Activated naive CD8-positive, alpha-beta T cell treated with anti-CD3 and anti-CD28 coated beads, Interleukin-2, amount 10 ng/mL, durations not matched to agents 7 days and 5 days (primary cell): Measurements from ENCODE around the gene ENOPH1. TPM values are rescaled to one million over a fixed set of nuclear protein-coding genes. Genes with fewer than 3 reads are reported as not detected.
"Not testable (repeated sequence)": the region's sequence is repeated elsewhere in the genome, so short reads cannot be mapped to it uniquely, and the experiment has no call there.

Experiments used
- ATAC-seq: fragments of 150-1000 bp; cut with Tn5 transposase; one replicate; pipeline ENCODE4 v1.10.0; 2021; ENCODE audit warnings: low read depth, moderate library complexity
- POLR2A ChIA-PET: fragments of 350-600 bp; sonication (Branson Sonifier 250); formaldehyde crosslinking; loops from one replicate; lab custom pipeline; 2021; ENCODE audit warnings: antibody characterized with exemption; lab: Charles Lee
- DNase-seq: peaks from one replicate; pipeline ENCODE4 v3.0.0; 2021
- H3K27ac Mint-ChIP-seq: one replicate; pipeline ENCODE4 v1.8.0; 2022; ENCODE audit warnings: mild to moderate bottlenecking, mixed read lengths
- H3K27me3 Mint-ChIP-seq: one replicate; pipeline ENCODE4 v1.8.0; 2022; ENCODE audit warnings: mild to moderate bottlenecking, moderate library complexity, mixed read lengths
- H3K36me3 Mint-ChIP-seq: one replicate; pipeline ENCODE4 v1.8.0; 2021; ENCODE audit warnings: mild to moderate bottlenecking, mixed read lengths
- H3K4me1 Mint-ChIP-seq: one replicate; pipeline ENCODE4 v1.8.0; 2021; ENCODE audit warnings: mixed read lengths
- H3K4me3 Mint-ChIP-seq: one replicate; pipeline ENCODE4 v1.8.0; 2022; ENCODE audit warnings: mild to moderate bottlenecking, moderate library complexity, mixed read lengths
- H3K9me3 Mint-ChIP-seq: one replicate; pipeline ENCODE4 v1.8.0; 2021; ENCODE audit warnings: mixed read lengths
- total RNA-seq, 2 experiments: library from RNA; stranded (reverse); gene quantifications; one replicate each; pipeline ENCODE4 v1.2.3, GENCODE V29; 2021

ENOPH1 gene
- total RNA-seq, 2 experiments from 2014 or later: 36.3 to 37.6 TPM

GRCh38 chr4:82403725-82404124 is 26.7 kb upstream of the ENOPH1 start:
- H3K9me3 Mint-ChIP-seq: no peaks in the 10 kb centered on the region
- no peak for ATAC-seq
- H3K4me1 Mint-ChIP-seq: peaks cover 1% of the 10 kb centered on the region
- peaks cover 14% of the 10 kb centered on the region for H3K27me3 Mint-ChIP-seq
- POLR2A ChIA-PET: no interaction called here
- H3K4me3 Mint-ChIP-seq: no peak overlapping the region
- no peak overlapping the region for H3K27ac Mint-ChIP-seq
- DNase-seq: no peak
- peaks cover 1% of the 10 kb centered on the region for H3K36me3 Mint-ChIP-seq

- H3K9me3 Mint-ChIP-seq, H3K4me1 Mint-ChIP-seq, H3K36me3 Mint-ChIP-seq, H3K4me3 Mint-ChIP-seq, DNase-seq, H3K27ac Mint-ChIP-seq, ATAC-seq, POLR2A ChIA-PET: not testable (repeated sequence)
- peaks cover 30% of the 10 kb centered on the region for H3K27me3 Mint-ChIP-seq
Observed at GRCh38 chr4:82415061-82415460, 15.3 kb upstream of the ENOPH1 start.

DNA sequence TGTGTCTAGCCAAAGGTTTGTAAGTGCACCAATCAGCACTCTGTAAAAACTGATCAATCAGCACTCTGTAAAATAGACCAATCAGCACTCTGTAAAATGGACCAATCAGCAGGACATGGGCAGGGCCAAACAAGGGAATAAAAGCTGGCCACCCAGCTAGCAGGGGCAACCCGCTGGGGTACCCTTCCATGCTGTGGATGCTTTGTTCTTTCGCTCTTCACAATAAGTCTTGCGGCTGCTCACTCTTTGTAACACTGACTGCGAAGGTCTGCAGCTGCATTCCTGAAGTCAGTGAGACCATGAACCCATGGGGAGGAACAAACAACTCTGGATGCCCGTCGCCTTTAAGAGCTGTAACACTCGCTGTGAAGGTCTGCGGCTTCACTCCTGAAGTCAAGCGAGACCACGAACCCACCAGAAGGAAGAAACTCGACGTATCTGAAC is 14.4 kb upstream of the ENOPH1 start:
- Mint-ChIP-seq H3K27ac (no peak overlapping the region), H3K4me1 (peaks cover 9% of the 10 kb centered on the region), H3K9me3 (no peaks in the 10 kb centered on the region), H3K36me3 (peaks cover 3% of the 10 kb centered on the region), H3K27me3 (peaks cover 28% of the 10 kb centered on the region), H3K4me3 (peak overlapping the region; percentile 37)
- POLR2A ChIA-PET: interaction anchor here (1.2 kb wide), 1 partner anchor 42 kb away, joined by 4 read pairs; the partner anchor contains the start of gene HNRNPD
- ATAC-seq (no peak), DNase-seq (no peak)

DNA sequence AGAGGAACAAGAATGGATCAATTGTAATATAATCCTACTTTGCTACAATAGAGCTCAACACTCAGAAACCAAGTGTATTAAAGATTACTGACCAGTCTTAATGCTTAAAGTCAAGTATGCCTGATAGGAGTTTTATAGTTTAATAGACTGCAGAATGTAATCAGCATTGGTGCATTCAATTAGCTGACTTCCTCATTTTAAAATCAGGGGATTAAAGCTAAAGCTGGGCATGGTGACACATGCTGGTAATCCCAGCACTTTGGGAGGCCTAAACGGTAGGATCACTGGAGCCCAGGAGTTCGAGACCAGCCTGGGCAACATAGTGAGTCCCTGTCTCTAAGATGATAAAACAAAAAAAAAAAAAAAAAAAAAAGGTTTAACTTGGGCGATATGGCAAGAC is 10.9 kb upstream of the ENOPH1 start:
- no peak overlapping the region for H3K27ac Mint-ChIP-seq
- H3K4me1 Mint-ChIP-seq: peaks cover 20% of the 10 kb centered on the region
- ATAC-seq: no peak
- H3K9me3 Mint-ChIP-seq: no peaks in the 10 kb centered on the region
- H3K4me3 Mint-ChIP-seq: no peak overlapping the region
- no peak for DNase-seq
- H3K36me3 Mint-ChIP-seq: peaks cover 25% of the 10 kb centered on the region
- H3K27me3 Mint-ChIP-seq: peaks cover 22% of the 10 kb centered on the region
- POLR2A ChIA-PET: interaction anchor here (0.7 to 2.3 kb wide), 4 partner anchors 10 to 57 kb away, joined by 3 to 20 read pairs (median 6); partner anchors contain the start of gene HNRNPDL

DNA sequence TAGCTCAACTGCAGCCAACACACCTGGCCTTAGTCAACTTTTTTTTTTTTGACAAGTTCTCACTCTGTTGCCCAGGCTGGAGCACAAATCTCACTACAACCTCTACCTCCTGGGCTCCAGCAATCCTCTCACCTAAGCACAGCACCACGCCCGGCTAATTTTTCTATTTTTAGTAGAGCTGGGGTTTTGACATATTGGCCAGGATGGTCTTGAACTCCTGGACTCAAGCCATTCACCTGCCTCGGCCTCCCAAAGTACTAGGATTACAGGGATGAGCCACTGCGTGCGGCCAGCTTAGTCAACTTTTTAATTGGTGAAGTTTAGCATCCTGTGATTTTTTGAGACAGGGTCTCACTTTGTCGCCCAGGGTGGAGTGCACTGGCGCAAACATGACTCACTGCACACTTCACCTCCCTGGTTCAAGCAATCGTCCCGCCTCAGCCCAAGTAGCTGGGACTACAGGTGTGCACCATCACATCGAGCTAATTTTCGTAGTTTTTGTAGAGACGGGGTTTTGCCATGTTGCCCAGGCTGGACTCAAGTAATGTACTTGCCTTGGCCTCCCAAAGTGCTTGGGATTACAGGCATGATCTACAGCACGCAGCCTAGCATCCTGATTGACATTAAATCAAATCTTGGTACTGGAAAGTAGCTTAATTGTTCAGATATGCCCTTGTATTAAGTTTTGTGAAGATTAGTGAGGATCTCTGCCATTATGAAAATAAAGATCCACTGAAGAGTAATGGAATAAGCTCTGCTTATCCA is 8.4 kb upstream of the ENOPH1 start:
- H3K27ac Mint-ChIP-seq: no peak overlapping the region
- ATAC-seq: no peak
- POLR2A ChIA-PET: interaction anchor here (0.6 to 2.4 kb wide), 6 partner anchors 48 to 756 kb away, joined by 3 to 13 read pairs (median 4); partner anchors contain the start of gene HNRNPD
- DNase-seq: no peak
- no peaks in the 10 kb centered on the region for H3K9me3 Mint-ChIP-seq
- H3K36me3 Mint-ChIP-seq: peaks cover 45% of the 10 kb centered on the region
- H3K27me3 Mint-ChIP-seq: peaks cover 12% of the 10 kb centered on the region
- no peak overlapping the region for H3K4me3 Mint-ChIP-seq
- peaks cover 29% of the 10 kb centered on the region for H3K4me1 Mint-ChIP-seq

- no peaks in the 10 kb centered on the region for H3K9me3 Mint-ChIP-seq
- peaks cover 51% of the 10 kb centered on the region for H3K36me3 Mint-ChIP-seq
- H3K27ac Mint-ChIP-seq: no peak overlapping the region
- peaks cover 7% of the 10 kb centered on the region for H3K27me3 Mint-ChIP-seq
- POLR2A ChIA-PET: interaction anchor here (0.6 to 2.4 kb wide), 3 partner anchors 49 to 467 kb away, joined by 4 to 13 read pairs (median 6); partner anchors contain the start of gene HNRNPD
- peaks cover 35% of the 10 kb centered on the region for H3K4me1 Mint-ChIP-seq
- ATAC-seq (no peak), DNase-seq (no peak)
- H3K4me3 Mint-ChIP-seq: no peak overlapping the region
Observed at GRCh38 chr4:82422616-82423015, 7.8 kb upstream of the ENOPH1 start.

DNA sequence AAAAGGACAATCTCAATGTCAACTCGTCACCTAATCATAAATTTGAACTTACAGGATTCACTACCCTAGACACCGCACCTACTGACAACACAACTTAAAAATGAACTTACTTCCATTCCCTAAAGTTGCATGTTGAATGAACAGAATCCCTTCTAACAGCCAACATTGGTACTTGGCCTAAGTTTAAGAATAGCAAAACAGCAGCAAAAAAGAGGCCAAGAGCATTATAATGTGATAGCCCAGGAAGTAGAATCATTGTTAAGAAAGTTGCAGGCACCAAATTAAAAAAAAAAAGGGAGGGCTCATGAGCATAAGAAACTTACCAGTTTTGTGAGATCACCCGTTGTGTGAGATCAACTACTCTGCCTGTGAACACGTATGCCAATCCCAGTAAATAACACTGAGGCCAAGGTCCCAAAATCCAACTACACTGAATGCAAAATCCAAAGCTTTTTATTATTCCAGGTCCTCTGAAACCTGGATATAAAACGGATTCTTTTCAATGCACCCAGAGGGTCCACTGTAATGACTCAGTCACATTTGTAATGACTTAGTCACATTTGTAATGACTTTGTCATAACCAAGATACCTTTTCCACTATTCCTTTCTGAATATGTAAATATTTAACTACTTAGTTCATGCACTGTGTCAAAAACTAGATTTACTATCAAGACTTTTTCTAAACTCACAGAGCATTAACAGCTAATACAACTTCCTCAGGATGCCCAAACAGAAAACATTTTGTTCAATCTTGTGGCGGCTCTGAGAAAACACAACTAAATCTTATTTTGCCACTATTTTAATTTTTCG is 6.9 kb upstream of the ENOPH1 start:
- ATAC-seq (no peak), DNase-seq (no peak)
- no peaks in the 10 kb centered on the region for H3K27me3 Mint-ChIP-seq
- POLR2A ChIA-PET: interaction anchor here (1.5 to 1.7 kb wide), 2 partner anchors 49 to 62 kb away, joined by 6 to 12 read pairs; partner anchors contain the start of gene HNRNPD
- no peak overlapping the region for H3K4me3 Mint-ChIP-seq
- H3K27ac Mint-ChIP-seq: no peak overlapping the region
- H3K9me3 Mint-ChIP-seq: no peaks in the 10 kb centered on the region
- H3K4me1 Mint-ChIP-seq: peaks cover 41% of the 10 kb centered on the region
- H3K36me3 Mint-ChIP-seq: peaks cover 59% of the 10 kb centered on the region

DNA sequence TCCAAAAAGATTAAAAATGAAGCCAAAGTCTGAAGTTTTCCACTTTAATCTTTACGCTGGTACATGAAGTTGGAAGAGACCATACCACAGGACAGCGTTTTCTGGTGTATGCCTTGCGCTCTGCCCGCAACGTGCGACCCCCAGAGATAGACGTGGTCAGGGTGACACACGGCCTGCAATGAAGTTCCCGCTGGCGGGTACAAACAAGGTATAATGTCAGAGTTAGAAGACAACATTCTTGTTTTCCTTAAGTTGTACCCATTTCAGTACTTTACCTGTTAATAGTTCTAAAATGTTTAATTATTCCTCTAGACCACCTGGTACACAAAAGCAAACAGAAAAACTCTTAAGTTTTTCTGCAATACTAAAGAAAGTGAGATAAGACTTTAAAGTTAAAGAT is 4.9 kb upstream of the ENOPH1 start:
- POLR2A ChIA-PET: no interaction called here
- Mint-ChIP-seq H3K27me3 (no peaks in the 10 kb centered on the region), H3K9me3 (no peaks in the 10 kb centered on the region), H3K27ac (no peak overlapping the region), H3K4me3 (no peak overlapping the region), H3K36me3 (peaks cover 63% of the 10 kb centered on the region), H3K4me1 (peaks cover 41% of the 10 kb centered on the region)
- DNase-seq: no peak
- no peak for ATAC-seq

DNA sequence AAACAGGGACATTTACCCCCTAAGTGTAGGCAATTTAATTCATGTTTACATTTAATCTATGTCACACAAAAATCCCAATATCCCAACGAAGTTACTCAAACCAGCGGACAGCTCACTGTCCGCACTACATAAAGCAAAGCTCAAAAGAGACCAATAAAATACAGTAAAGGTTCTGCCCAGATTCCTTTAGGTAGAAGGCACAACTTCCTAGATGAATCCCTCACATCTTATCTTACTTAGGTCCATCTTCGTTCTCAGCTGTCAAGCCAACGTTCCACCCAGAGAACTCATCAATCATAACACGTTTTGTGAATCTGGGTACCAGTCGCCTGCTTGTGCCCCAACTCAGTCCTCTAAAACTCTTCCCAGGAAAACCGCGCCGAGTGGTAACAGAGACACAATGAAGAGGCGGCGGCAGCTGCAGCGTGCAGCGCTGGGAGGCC is 1.8 kb upstream of the ENOPH1 start:
- H3K36me3 Mint-ChIP-seq: peaks cover 58% of the 10 kb centered on the region
- ATAC-seq: no peak
- peak overlapping the region; percentile 95 for H3K27ac Mint-ChIP-seq
- no peaks in the 10 kb centered on the region for H3K27me3 Mint-ChIP-seq
- H3K4me3 Mint-ChIP-seq: peak overlapping the region; percentile 98
- H3K9me3 Mint-ChIP-seq: no peaks in the 10 kb centered on the region
- POLR2A ChIA-PET: interaction anchor here (0.7 to 5.5 kb wide), 11 partner anchors 9 to 583 kb away, joined by 3 to 95 read pairs (median 7); partner anchors contain the start of genes HNRNPD, LIN54 and SCD5
- peaks cover 51% of the 10 kb centered on the region for H3K4me1 Mint-ChIP-seq
- no peak for DNase-seq

DNA sequence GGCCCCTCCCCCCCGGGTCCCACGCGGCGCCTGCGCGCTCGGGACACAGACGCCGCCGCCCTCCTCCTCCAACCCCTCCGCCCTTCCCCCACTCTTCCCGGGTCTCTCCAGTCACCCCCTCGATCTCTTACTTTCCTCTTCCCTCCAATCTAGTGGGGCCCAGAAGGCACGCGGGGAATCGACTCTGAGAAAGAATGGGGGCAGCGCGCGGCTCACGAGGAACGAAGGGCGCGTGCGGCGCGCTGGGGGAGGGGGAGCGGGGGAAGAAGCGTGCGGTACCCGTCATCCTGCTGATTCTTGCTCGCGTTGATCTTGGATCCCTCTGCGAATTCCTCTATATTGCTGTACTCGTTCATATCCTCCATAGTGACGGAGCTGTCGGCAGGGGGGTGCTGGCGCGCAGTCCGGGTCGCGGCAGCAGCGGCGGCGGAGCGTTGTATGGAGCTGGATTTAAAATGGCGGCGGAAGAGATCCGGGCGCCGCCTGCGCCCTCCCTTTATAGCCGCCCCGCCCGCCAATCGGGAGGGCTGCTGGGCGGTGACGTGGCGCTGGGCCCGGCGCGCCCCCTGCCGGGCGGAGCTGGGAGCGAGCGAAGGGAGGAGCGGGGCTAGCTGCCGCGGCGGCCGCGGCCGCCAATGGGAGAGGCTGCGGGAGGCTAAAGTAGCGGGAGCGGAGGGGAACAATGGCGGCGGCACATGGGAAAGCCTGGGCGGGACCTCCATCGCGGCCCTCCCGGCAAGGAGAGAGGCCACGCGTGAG is 1.2 kb upstream of the ENOPH1 start:
- H3K4me3 Mint-ChIP-seq: peak overlapping the region; percentile 98
- peaks cover 55% of the 10 kb centered on the region for H3K4me1 Mint-ChIP-seq
- ATAC-seq (peak; percentile 59), DNase-seq (peak; percentile 99)
- H3K9me3 Mint-ChIP-seq: no peaks in the 10 kb centered on the region
- H3K36me3 Mint-ChIP-seq: peaks cover 57% of the 10 kb centered on the region
- POLR2A ChIA-PET: interaction anchor here (0.7 to 5.5 kb wide), 26 partner anchors 9 to 1026 kb away, joined by 3 to 95 read pairs (median 4); partner anchors contain the start of genes COPS4, COQ2, HELQ and HNRNPD
- H3K27ac Mint-ChIP-seq: peak overlapping the region; percentile 95
- H3K27me3 Mint-ChIP-seq: no peaks in the 10 kb centered on the region

GRCh38 chr4:82429728-82430192 is 630 bp upstream of the ENOPH1 start:
- Mint-ChIP-seq H3K4me1 (peaks cover 54% of the 10 kb centered on the region), H3K36me3 (peaks cover 56% of the 10 kb centered on the region), H3K9me3 (no peaks in the 10 kb centered on the region), H3K4me3 (peak overlapping the region; percentile 98), H3K27ac (peak overlapping the region; percentile 95), H3K27me3 (no peaks in the 10 kb centered on the region)
- DNase-seq (no peak), ATAC-seq (peak; percentile 40)
- POLR2A ChIA-PET: interaction anchor here (0.7 to 5.5 kb wide), 25 partner anchors 10 to 1026 kb away, joined by 3 to 95 read pairs (median 5); partner anchors contain the start of genes COPS4, COQ2, HELQ and HNRNPD
